GM10847 (cell line): ENCODE measurements around the gene KBTBD8.

Experiments
- POLR2A ChIP-seq: IDR thresholded peaks from 2 replicates; pipeline ENCODE4 v1.6.1; 2011; ENCODE audit not compliant: insufficient read length; ENCODE audit errors: extremely low read depth

The KBTBD8 gene

GRCh38 chr3:67015702-67016484 is 17.8 kb downstream of the KBTBD8 start:
- no peak for TF ChIP-seq POLR2A

- no peak for TF ChIP-seq POLR2A
Observed at GRCh38 chr3:67016522-67017080, 18.5 kb downstream of the KBTBD8 start.

- TF ChIP-seq POLR2A: no peak
Observed at GRCh38 chr3:67017211-67017610, 19.1 kb downstream of the KBTBD8 start.

- TF ChIP-seq POLR2A: no peak
Observed at GRCh38 chr3:67018105-67018788, 20.1 kb downstream of the KBTBD8 start.

- no peak for TF ChIP-seq POLR2A
Observed at GRCh38 chr3:67018789-67019526, 20.9 kb downstream of the KBTBD8 start.

GRCh38 chr3:67028001-67028784 is 30.1 kb downstream of the KBTBD8 start:
- TF ChIP-seq POLR2A: no peak

- TF ChIP-seq POLR2A: no peak
Observed at GRCh38 chr3:67030785-67031740, 33.0 kb downstream of the KBTBD8 start.

- no peak for TF ChIP-seq POLR2A
Observed at GRCh38 chr3:67031986-67032385, 33.9 kb downstream of the KBTBD8 start.

- TF ChIP-seq POLR2A: no peak
Observed at GRCh38 chr3:67033079-67033478, 35.0 kb downstream of the KBTBD8 start.

GRCh38 chr3:67034371-67034770 is 36.3 kb downstream of the KBTBD8 start:
- no peak for TF ChIP-seq POLR2A

GRCh38 chr3:67037615-67038014 is 39.5 kb downstream of the KBTBD8 start:
- no peak for TF ChIP-seq POLR2A

- no peak for TF ChIP-seq POLR2A
Observed at GRCh38 chr3:67044295-67044694, 46.2 kb downstream of the KBTBD8 start.

- TF ChIP-seq POLR2A: no peak
Observed at GRCh38 chr3:67044955-67045354, 46.8 kb downstream of the KBTBD8 start.
